GM19463 (cell line): Measurements from ENCODE around the gene ZKSCAN1.
"Not testable (repeated sequence)": the region's sequence is repeated elsewhere in the genome, so short reads cannot be mapped to it uniquely, and the experiment has no call there.

Source experiments
- ATAC-seq: cut with Tn5 transposase; IDR thresholded peaks from one replicate; pipeline ENCODE4 v1.9.1; 2021; ENCODE audit warnings: mild to moderate bottlenecking, moderate library complexity; ENCODE audit not compliant: unreplicated experiment

ZKSCAN1 gene

DNA sequence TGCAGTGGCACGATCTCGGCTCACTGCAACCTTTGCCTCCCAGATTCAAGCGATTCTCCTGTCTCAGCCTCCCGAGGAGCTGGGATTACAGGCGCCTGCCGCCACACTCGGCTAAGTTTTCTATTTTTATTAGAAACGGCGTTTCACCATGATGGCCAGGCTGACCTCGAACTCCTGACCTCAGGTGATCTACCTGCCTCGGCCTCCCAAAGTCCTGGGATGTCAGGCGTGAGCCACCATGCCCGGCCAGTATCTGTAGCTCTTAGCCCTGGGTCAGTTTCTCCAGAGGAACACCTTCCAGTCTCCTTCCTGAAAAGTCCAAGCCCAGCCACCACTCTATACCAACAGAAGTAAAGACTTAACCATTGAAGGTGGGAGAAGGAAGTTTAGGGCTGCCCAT lies 15.2 kb upstream of the ZKSCAN1 start:
- no peak for ATAC-seq

DNA sequence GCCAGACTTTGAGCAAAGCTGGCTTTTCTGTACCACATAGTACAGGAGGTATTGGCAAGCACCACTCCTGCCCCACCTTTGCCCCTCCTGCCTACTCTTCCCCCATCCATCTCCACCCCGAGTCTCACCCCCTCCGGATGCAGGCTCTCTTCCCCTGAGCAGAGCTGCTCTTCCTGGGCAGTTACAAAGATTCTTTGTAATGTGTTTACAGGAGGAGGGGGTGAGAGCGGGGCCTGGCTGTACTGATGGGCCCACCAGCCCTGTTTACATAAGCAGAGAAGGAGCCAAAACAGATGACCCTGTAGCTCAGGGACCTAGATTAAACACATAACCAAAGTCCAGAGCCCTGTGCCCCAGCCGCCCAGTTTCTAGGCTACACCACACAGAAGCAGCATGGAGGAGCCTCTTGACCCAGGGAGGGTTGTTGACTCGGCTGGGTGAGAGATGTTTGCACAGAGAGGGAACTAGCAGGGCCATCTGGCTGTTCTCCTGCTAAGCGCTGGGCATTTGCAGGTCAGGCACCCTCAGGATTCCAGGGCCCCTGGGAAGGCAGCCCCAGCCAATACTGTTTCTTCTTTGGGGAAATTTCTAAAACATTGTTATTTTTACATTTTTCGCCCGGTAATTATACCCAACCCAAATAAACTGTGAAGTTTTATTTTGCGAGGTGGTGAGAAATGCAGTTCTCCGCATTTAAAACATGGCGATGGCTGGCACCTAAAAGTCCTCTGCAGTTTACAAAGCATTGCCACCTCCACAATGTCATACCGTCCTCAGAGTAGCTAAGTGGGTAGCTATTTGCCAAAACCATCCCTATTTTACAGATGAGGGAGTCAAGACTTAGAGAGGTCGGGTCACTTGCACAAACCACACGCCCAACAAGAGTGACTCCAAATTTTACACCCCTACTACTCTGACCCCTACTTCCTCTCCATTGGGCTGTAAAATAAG lies 11.4 kb upstream of the ZKSCAN1 start:
- ATAC-seq, result no peak

DNA sequence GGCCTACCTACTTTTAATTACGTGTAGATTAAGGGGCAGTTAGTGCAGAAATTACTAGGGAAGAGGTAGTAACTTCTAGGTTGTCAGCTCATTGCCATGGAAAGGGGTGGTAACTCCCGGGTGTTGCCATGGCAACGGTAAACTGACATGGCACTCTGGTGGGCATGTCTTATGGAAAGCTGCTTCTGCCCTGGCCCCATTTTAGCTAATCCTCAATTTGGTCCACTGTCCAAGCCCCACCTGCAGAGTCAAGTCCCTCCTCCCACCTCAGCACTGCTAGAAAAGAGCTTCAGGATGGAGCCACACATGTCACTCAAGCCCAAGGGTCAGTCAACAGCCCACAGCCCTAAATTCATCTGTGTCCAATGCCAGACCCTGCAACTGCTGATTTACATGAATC lies 7.5 kb upstream of the ZKSCAN1 start:
- ATAC-seq, result no peak

DNA sequence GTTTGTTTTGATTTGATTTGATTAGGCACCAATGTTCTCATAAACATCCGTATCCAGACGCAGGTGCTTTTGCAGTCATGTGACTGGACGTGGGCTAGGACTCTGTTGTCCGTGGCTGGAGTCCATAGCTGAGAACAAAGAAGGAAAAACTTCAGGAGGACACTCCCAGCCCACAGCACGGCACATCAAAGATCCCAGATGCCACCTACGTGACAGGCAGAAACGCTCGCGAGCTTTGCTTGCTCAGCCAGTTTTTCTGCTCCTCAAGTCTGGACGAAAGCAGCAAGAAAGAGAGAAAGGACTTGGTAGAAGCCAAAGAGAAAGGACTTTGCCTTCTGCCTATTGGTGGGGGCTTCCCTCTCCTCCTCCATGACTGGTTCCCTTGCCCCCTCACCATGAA lies 6.9 kb upstream of the ZKSCAN1 start:
- ATAC-seq, result no peak

DNA sequence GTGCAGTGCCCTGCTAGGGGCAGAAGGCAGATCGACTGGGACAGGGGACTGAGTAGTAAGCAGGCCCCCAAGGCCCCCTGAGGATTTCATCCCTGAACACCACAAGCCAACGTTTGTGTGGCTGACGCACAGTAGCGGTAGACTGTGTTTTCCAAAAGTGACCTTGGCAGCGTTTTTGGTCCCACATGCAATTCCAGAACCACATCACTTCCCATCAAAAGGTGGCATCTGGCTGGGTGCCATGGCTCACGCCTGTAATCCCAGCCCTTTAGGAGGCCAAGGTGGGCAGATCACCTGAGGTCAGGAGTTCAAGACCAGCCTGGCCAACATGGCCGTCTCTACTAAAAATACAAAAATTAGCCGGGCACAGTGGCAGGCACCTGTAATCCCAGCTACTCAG lies 5.4 kb upstream of the ZKSCAN1 start:
- not testable (repeated sequence) for ATAC-seq

DNA sequence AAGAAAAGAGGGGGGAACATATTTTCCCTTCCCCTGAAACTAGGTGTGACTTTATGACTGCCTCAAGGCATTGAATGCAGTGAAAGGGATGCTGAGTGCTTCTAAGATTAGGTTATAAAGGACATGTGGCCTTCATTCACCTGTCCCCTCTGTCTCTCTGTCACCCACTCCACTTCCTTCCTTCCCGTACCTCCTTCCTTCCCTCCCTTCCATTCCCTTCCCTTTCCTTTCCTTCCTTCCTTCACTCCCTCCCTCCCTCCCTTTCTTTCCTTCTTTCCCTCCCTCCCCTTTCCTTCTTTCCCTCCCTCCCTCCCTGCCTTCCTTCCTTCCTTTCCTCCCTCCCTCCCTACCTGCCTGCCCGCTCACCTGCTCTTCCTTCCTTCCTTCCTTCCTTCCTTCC lies 4.5 kb upstream of the ZKSCAN1 start:
- no peak for ATAC-seq

DNA sequence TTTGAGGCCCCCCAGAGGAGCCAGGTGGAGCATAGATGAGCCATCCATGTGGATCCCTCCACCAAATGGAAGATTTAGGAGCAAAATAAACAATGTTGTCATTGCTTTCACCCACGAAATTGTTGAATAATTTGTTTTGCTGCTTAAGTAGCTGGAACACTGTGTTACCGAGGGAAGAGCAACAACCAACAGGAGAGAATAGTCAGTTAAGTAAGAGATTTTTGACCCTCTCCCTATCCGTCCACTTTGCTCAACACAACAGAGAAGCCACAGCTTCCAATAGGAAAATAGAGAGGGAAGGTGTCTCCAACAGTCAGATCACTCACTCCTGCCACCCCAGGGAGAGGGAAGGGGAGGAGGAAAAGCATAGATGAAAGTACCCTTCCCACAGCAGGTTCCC lies 3.9 kb upstream of the ZKSCAN1 start:
- ATAC-seq, result no peak

DNA sequence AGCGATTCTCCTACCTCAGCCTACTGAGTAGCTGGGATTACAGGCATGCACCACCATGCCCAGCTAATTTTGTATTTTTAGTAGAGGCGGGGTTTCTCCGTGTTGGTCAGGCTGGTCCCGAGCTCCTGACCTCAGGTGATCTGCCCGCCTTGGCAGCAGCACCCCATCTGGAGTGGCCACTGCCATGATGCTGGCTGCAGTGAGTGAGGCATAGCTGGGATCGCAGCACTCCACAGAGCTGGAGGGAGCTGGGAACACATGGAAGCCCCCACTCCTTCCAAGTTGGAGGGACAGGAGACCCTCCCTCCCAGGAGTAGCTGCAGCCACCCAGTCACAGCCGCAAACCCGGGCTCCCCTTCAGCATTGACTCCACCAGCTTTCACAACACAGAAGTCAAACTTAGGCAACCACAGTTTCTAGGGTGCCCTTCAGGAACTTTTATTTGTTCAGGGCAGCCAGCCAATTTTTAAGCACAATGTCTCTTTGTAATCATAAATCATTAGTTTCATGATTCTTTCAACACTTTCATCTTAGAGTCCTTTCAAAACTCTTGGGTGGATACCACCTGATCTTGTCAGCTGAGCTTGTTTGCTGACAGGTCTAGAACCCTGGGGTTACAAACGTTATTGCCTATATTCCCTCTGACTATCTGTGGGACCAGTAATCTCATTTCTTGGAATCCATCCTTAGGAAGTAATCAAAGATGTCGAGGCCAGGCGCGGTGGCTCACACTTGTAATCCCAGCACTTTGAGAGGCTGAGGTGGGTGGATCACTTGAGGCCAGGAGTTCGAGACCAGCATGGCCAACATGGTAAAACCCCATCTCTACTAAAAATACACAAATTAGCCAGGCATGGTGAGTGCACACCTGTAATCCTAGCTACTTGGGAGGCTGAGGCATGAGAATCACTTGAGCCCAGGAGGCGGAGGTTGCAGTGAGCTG lies 2.7 kb upstream of the ZKSCAN1 start:
- not testable (repeated sequence) for ATAC-seq

DNA sequence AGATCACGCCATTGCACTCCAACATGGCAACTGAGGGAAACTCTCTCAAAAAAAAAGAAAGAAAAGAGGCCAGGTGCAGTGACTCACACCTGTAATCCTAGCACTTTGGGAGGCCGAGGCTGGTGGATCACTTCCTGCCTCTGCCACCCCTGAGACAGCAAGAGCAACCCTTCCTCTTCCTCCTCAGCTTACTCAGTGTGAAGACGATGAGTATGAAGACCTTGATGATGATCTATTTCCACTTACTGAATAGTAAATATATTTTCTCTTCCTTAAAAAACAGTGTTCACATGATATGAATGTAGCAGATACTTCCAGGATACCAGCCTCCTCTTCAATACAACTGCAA lies 2.1 kb upstream of the ZKSCAN1 start:
- no peak for ATAC-seq

DNA sequence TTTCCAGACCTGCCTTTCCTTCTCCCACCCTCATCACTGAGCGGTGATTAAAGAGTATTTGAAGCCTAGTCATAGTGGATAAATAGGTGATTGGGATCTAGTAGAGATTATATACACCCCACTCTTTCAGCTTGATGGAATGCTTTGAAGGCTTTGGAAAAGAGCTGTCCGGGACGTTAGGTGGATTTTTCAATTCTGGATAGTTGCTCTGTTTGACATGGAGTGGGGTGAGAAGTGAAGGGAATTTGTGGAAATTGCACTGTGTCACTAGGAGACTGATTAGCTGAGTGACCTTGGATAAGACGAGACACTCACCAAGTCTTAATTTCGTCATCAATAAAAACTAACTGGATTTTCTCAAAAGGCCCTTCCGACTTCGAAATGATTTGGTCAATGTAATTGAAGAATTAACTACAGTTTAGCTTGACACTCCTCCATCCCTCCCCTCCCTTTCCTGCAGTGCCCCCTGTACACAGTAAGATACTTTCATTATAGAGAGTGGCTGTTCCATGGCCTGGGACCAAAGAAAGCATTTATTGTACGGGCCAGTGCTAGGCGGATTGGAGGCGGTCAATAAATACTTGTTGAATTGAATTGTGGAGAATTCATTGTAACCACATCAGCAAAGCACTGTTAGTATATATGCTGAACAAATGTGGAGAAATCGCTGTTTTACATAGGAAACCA lies 962 bp downstream of the ZKSCAN1 start:
- no peak for ATAC-seq

DNA sequence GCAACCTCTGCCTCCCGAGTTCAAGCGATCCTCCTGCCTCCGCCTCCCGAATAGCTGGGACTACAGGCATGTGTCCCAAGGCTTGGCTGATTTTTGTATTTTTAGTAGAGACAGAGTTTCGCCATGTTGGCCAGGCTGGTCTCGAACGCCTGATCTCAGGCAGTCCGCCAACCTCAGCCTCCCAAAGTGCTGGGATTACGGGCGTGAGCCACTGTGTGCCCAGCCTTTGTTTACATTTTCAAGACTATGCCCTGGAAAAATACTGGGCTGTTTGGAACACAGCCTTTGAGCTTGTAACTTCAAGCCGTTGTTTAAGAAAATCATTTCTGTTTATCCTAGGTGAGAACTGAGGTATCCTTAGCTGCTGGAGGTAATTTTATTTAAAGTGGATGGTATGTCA lies 1.9 kb downstream of the ZKSCAN1 start:
- ATAC-seq, result no peak

DNA sequence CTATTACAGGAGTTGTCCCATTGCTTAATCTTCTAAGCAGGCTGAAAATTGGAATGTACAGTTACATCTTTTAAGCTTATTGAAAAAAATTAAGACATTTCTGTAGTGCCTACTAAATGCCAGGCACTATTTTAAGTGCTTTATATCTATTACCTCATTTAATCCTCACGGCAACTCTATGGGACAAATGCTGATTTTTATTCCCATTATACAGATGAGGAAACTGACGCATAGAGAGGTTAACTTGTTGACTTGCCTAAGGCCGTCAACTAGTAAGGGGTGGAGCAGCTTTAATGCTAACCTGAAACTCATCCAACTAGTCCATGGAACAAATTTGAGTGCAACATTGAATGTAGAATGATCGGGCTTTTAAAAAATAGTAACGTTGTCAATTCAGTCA lies 2.5 kb downstream of the ZKSCAN1 start:
- ATAC-seq, result no peak

DNA sequence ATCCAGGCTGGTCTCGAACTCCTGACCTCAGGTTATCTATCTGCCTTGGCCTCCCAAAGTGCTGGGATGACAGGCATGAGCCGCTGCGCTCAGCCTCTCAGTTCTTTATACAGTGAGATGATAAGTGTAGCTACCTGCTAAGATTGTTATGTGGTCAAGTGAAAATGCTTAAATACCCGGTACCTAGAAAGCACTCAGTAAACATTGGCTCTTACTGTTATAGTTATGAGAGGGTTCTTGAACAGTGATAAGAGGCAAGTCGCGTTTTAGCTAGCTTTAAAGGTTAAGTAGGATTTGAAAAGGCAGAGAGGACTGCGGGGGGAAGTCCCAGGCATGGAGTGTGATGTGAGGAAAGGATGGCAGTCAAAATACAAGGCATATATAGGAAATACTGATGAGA lies 4.5 kb downstream of the ZKSCAN1 start:
- ATAC-seq, result no peak

DNA sequence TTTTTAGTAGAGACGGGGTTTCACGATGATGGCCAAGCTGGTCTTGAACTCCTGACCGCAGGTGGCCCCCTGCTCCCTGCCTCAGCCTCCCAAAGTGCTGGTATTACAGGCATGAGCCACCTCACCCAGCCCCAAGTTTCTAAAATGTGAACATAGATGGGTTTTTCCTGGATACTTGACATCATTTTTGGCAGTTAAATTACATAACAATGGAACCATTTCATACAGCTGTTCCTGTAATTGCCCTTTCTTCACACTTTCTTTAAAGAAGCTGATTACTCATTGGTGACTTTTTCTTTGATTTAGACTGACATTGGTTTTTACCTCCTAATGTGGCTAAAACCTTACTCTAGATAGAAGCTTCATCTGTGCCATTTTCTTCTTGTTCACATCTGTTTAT lies 5.9 kb downstream of the ZKSCAN1 start:
- ATAC-seq, result no peak

DNA sequence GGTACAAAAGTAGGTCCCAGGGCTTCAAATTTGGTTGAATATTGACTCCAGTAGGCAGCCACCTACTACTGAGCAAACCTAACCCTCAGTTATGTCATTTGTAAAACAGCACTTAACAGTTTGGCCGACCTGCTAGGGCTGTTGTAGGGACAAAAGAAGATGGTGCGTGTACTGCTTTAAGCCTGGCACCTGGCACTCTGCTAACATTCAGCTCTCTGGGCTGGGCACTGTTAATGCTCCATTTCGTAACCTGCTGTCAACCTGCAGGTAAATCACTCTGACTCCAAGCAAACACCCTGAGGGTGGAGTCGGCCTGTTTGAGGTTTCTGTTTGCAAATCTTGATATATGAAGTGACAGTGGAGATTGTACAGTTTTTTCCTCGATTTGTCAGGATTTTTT lies 7.2 kb downstream of the ZKSCAN1 start:
- ATAC-seq, result no peak

DNA sequence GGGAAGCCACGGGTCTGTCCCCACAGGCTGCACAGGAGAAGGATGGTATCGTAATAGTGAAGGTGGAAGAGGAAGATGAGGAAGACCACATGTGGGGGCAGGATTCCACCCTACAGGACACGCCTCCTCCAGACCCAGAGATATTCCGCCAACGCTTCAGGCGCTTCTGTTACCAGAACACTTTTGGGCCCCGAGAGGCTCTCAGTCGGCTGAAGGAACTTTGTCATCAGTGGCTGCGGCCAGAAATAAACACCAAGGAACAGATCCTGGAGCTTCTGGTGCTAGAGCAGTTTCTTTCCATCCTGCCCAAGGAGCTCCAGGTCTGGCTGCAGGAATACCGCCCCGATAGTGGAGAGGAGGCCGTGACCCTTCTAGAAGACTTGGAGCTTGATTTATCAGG lies 8.1 kb downstream of the ZKSCAN1 start:
- no peak for ATAC-seq

DNA sequence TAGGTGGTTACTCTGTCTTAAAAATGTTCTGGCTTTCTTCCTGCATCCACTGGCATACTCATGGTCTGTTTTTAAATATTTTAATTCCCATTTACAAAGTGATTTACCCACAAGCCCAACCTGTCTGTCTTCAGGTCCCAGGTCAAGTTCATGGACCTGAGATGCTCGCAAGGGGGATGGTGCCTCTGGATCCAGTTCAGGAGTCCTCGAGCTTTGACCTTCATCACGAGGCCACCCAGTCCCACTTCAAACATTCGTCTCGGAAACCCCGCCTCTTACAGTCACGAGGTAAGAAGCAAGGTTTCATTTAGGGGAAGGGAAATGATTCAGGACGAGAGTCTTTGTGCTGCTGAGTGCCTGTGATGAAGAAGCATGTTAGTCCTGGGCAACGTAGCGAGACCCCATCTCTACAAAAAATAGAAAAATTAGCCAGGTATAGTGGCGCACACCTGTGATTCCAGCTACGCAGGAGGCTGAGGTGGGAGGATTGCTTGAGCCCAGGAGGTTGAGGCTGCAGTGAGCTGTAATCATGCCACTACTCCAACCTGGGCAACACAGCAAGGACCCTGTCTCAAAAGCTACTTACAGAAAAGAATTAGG lies 8.7 kb downstream of the ZKSCAN1 start:
- ATAC-seq, result no peak

DNA sequence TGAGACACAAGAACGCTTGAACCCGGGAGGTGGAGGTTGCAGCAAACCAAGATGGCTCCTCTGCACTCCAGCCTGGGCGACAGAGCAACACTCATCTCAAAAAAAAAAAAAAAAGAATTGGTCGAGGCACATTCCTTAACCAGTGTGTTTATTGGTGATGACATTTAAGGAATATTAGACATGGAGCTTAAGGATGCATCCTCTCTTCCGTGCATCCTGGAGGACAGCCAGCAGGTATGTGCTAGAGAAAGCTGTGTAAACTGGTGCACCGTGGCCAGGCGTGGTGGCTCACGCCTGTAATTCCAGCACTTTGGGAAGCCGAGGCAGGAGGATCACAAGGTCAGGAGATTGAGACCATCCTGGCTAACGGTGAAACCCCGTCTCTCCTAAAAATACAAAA lies 11.8 kb downstream of the ZKSCAN1 start:
- no peak for ATAC-seq

DNA sequence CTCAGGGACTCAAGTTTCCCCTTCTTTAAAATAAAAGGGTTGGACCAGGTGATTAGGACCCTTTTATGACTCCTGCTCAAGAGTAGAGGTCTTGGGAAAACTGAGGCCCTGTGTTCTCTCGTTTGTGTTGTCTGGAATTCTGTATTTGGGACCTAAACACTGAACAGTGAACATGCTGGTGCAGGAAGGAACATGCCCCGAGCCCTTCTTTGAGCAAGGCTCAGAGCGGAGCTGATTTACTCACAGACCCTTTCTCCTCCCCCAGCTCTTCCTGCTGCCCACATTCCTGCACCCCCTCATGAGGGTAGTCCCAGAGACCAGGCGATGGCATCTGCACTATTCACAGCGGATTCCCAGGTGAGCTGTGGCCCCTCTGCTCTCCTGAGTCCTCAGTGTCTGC lies 14.2 kb downstream of the ZKSCAN1 start:
- ATAC-seq, result no peak

DNA sequence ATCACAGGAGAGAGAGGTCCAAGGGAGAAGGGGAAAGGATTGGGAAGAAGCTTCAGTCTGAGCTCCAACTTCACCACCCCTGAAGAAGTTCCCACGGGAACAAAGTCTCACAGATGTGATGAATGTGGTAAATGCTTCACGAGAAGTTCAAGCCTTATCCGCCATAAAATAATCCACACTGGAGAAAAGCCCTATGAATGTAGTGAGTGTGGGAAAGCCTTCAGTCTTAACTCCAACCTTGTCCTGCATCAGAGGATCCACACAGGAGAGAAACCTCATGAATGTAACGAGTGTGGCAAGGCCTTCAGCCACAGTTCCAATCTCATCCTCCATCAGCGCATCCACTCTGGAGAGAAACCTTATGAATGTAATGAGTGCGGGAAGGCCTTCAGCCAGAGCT lies 18.1 kb downstream of the ZKSCAN1 start:
- ATAC-seq, result no peak
